Neutrophil (primary cell): ENCODE results near the gene PCYT1A.
"Not testable (repeated sequence)": the region's sequence is repeated elsewhere in the genome, so short reads cannot be mapped to it uniquely, and the experiment has no call there.

Experiments
- H3K27ac ChIP-seq: fragments of 200-600 bp; sonication (generic); 2 replicates; pipeline ENCODE4 v1.5.1; 2016; ENCODE audit warnings: mild to moderate bottlenecking, moderate library complexity
- H3K27me3 ChIP-seq: fragments of 200-600 bp; sonication (generic); 2 replicates; pipeline ENCODE4 v1.6.0; 2016; ENCODE audit warnings: mild to moderate bottlenecking
- H3K36me3 ChIP-seq: fragments of 200-600 bp; sonication (generic); 2 replicates; pipeline ENCODE4 v1.5.1; 2017
- H3K4me1 ChIP-seq, 2 experiments: fragments of 200-600 bp in 1 of 2; sonication (generic) in 1 of 2; 1 replicate in 1 of 2; 2 replicates in 1 of 2; pipeline versions ENCODE4 v1.5.1 to v1.6.1; 2013 to 2016; ENCODE audit warnings: low read depth in 1 of 2, low read length in 1 of 2, mild to moderate bottlenecking in 1 of 2, moderate library complexity in 1 of 2; ENCODE audit not compliant: control insufficient read depth in 1 of 2, insufficient read depth in 1 of 2
- H3K4me3 ChIP-seq, 2 experiments: fragments of 200-600 bp in 1 of 2; sonication (generic) in 1 of 2; 1 replicate in 1 of 2; 2 replicates in 1 of 2; pipeline ENCODE4 v1.5.1; 2013 to 2016; ENCODE audit warnings: low read depth in 1 of 2, low read length in 1 of 2, mild to moderate bottlenecking in 1 of 2, moderate library complexity in 1 of 2
- H3K9me3 ChIP-seq: fragments of 200-600 bp; sonication (generic); 2 replicates; pipeline ENCODE4 v1.5.1; 2016
- CTCF ChIP-seq: fragments of 200-600 bp; sonication (generic); IDR thresholded peaks from 2 replicates; pipeline ENCODE4 v1.5.1; 2016; ENCODE audit warnings: antibody characterized with exemption

PCYT1A gene

GRCh38 chr3:196254376-196255283 is 32.9 kb downstream of the PCYT1A start:
- no peak for TF ChIP-seq CTCF

DNA sequence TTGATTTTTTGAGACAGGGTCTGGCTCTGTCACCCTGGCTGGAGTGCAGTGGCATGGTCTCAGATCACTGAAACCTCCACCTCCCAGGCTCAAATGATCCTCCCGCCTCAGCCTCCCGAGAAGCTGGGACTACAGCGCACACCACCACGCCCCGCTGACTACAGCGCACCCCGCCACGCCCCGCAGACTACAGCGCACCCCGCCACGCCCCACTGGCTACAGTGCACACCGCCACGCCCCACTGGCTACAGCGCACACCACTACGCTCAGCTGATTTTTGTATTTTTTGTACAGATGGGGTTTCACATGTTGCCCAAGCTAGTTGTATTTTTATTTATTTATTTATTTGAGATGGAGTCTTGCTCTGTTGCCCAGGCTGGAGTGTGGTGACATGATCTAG is 35.6 kb downstream of the PCYT1A start:
- Histone ChIP-seq H3K36me3 (peaks cover 53% of the 10 kb centered on the region), H3K9me3 (no peaks in the 10 kb centered on the region), H3K4me1 (peaks cover 20 to 23% of the 10 kb centered on the region in 2 experiments), H3K4me3 (no peak overlapping the region), H3K27ac (no peak overlapping the region), H3K27me3 (no peaks in the 10 kb centered on the region)
- TF ChIP-seq CTCF, result no peak

More at GRCh38 chr3:196254376-196255283, 32.9 kb downstream of the PCYT1A start:
- peak overlapping the region; percentile 24 for H3K27ac ChIP-seq
- no peak overlapping the region for H3K4me3 ChIP-seq
- H3K27me3 ChIP-seq, result no peaks in the 10 kb centered on the region
- peaks cover 4 to 5% of the 10 kb centered on the region in 2 experiments for H3K4me1 ChIP-seq
- no peaks in the 10 kb centered on the region for H3K9me3 ChIP-seq
- H3K36me3 ChIP-seq, result peaks cover 57% of the 10 kb centered on the region

DNA sequence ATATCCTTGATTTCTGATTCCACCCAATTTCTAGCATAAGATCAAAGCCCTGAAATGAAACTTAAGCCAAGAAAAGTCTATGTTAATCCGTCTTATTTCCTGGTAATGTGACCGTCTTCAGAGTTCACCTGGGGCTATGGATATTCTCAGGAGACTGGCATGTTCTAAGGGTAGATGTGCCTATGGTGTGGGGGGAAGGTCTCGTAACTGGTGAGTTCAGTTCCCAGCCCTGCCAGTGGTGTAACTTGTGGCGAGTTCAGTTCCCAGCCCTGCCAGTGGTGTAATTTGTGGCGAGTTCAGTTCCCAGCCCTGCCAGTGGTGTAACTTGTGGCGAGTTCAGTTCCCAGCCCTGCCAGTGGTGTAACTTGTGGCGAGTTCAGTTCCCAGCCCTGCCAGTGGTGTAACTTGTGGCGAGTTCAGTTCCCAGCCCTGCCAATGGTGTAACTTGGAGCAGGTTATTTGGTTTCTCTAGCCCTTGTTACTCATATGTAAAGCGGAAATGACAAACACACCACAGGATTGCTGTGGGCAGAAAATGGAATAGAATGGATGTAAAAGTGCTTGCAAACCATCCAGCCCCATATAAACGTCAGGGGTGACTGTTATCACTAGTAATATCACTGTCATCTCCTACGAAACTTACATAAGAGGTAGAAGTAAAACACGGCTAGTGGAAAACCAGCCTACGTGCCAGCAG is 40.8 kb downstream of the PCYT1A start:
- Histone ChIP-seq H3K9me3 (no peaks in the 10 kb centered on the region), H3K4me1 (peaks cover 27 to 31% of the 10 kb centered on the region in 2 experiments), H3K36me3 (peaks cover 58% of the 10 kb centered on the region), H3K27me3 (no peaks in the 10 kb centered on the region), H3K27ac (peak overlapping the region; percentile 87), H3K4me3 (no peak overlapping the region)
- TF ChIP-seq CTCF, result peak; percentile 47

DNA sequence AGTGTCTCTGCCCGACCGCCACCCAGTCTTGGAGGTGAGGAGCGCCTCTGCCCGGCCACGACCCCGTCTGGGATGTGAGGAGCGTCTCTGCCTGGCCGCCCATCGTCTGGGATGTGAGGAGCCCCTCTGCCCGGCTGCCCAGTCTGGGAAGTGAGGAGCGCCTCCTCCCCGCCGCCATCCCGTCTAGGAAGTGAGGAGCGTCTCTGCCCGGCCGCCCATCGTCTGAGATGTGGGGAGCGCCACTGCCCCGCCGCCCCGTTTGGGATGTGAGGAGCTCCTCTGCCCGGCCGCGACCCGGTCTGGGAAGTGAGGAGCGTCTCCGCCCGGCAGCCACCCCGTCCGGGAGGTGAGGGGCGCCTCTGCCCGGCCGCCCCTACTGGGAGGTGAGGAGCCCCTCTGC is 43.4 kb downstream of the PCYT1A start:
- H3K27ac ChIP-seq, result not testable (repeated sequence)
- peaks cover 71% of the 10 kb centered on the region for H3K36me3 ChIP-seq
- H3K4me1 ChIP-seq, result peaks cover 27 to 31% of the 10 kb centered on the region in 2 experiments

DNA sequence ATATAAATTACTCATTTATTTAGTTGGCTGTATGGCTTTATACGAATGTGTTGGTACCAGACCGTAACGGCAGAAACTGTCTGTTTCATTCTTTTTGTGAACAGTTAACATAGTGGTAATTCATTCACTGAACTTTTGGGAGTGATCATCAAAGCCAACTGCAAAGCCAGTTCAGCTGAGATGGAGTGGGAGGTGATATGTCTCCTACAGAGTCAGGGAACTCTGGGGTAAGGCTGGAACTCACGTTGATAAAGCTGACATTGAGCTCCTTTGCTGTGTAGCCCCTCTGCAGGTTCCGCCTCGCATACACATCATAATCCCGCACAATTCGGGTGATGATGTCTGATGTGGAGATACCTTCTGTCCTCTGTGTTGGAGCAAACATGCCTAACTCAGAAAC is 45.8 kb downstream of the PCYT1A start:
- Histone ChIP-seq H3K36me3 (peaks cover 83% of the 10 kb centered on the region), H3K27ac (no peak overlapping the region), H3K4me1 (peaks cover 9 to 10% of the 10 kb centered on the region in 2 experiments), H3K9me3 (no peaks in the 10 kb centered on the region), H3K27me3 (no peaks in the 10 kb centered on the region), H3K4me3 (no peak overlapping the region)
- no peak for TF ChIP-seq CTCF

More for the DNA sequence above, 43.4 kb downstream of the PCYT1A start:
- H3K4me3 ChIP-seq, H3K9me3 ChIP-seq, H3K27me3 ChIP-seq: not testable (repeated sequence)

DNA sequence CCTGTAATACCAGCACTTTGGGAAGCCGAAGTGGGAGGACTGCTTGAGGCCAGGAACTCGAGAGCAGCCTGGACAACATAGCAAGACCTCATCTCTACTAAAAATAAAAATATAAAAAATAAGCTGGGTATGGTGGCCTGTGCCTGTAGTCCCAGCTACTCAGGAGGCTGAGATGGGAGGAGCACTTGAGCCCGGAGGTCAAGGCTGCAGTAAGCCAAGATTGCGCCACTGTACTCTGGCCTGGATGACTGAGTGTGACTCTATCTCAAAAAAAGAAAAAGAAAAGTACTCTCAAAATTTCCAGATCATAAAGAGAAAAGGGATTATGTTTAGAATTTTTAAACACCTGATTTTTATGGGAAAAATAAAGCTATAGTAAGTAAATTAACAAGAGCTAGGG is 47.1 kb downstream of the PCYT1A start:
- no peak overlapping the region for H3K4me3 ChIP-seq
- H3K4me1 ChIP-seq, result peaks cover 9 to 10% of the 10 kb centered on the region in 2 experiments
- H3K27ac ChIP-seq, result no peak overlapping the region
- no peaks in the 10 kb centered on the region for H3K27me3 ChIP-seq
- peaks cover 78% of the 10 kb centered on the region for H3K36me3 ChIP-seq
- TF ChIP-seq CTCF, result no peak
- H3K9me3 ChIP-seq, result no peaks in the 10 kb centered on the region
